Psoas muscle (tissue), 8 donors: ENCODE measurements around the gene CPT1B. TPM values are rescaled to one million over a fixed set of nuclear protein-coding genes. Genes with fewer than 3 reads are reported as not detected.
A peak's percentile ranks its signal among the peaks of the same experiment; 100 is the strongest.

ENCODE experiments used
- ATAC-seq, 4 donors: fragments of 200-7000 bp; cut with Tn5 transposase; one replicate each; pipeline ENCODE4 v1.9.1; 2020; ENCODE audit warnings: moderate library complexity in 3 of 4, mild to moderate bottlenecking in 2 of 4
- DNase-seq, 2 donors: peaks; one replicate each; pipeline ENCODE4 v3.0.0-alpha.2; 2020
- H3K27ac ChIP-seq: fragments of 200-600 bp; one replicate; pipeline ENCODE4 v1.8.0; 2022
- H3K27me3 ChIP-seq, 3 donors: fragments of 200-600 bp in 1 of 3; one replicate each; pipeline versions ENCODE4 v1.6.1 to v1.8.0; 2013 to 2022; ENCODE audit warnings: low read length in 2 of 3, mild to moderate bottlenecking in 2 of 3, moderate library complexity in 1 of 3; ENCODE audit not compliant: insufficient read depth in 3 of 3
- H3K36me3 ChIP-seq, 2 donors: fragments of 200-600 bp in 1 of 2; one replicate each; pipeline versions ENCODE4 v1.6.1 to v1.8.0; 2013 to 2022; ENCODE audit warnings: low read depth in 1 of 2, mild to moderate bottlenecking in 1 of 2, moderate library complexity in 1 of 2; ENCODE audit not compliant: insufficient read depth in 1 of 2
- H3K4me1 ChIP-seq: fragments of 200-600 bp; one replicate; pipeline ENCODE4 v1.8.0; 2022
- H3K4me3 ChIP-seq: fragments of 200-600 bp; one replicate; pipeline ENCODE4 v1.8.0; 2022; ENCODE audit warnings: mild to moderate bottlenecking
- H3K9me3 ChIP-seq: fragments of 200-600 bp; one replicate; pipeline ENCODE4 v1.8.0; 2022
- WGBS, 3 donors: extraction: QIAGEN DNeasy Blood & Tissue Kit; methylation state at CpG; one replicate each; pipeline versions ENCODE4 v1.1.6 to v1.1.7; 2013; 5-methylcytosine and 5-hydroxymethylcytosine counted together
- intact Hi-C, 2 donors: fragments of 100-400 bp; cut with DNase I; formaldehyde crosslinking; loops; one replicate each; pipeline versions ENCODE4 v1.11.0 to v1.14.2; 2022
- long read RNA-seq, 2 donors: library from polyadenylated mRNA; unstranded; transcript quantifications; one replicate each; pipeline ENCODE4 v2.0.0, GENCODE V29; 2021
- polyA plus RNA-seq, 3 donors: library from polyadenylated mRNA; stranded (reverse); fragments of 200-250 nt; gene quantifications; one replicate each; pipeline ENCODE4 v1.2.3, GENCODE V29; 2013
- total RNA-seq, 4 donors: library from RNA; stranded (reverse); fragmentation: NEBNext Ultra II Directional in 2 of 4; extraction: Animal tissue kit (Norgen Biotek cat#: 25700) in 2 of 4; gene quantifications; one replicate each; pipeline versions ENCODE4 v1.2.1 to v1.2.4, GENCODE V29; 2021 to 2023
- TF ChIP-seq, protein P1 (sequence below): fragments of 200-600 bp; IDR thresholded peaks from one replicate; pipeline ENCODE4 v1.8.0; 2022; ENCODE audit warnings: antibody characterized with exemption
- donor health status: healthy with polysubstance abuse.
- donor health status: DM: no; HTN: no; CAD: no; lungs with moderate emphysema.
- donor health status: Bipolar disorder and iron deficiency.
- donor health status: healthy.
- donor health status: DM: yes; HTN: yes; CAD: no.
- donor health status: DM: no; HTN: no; CAD: no.
- donor health status: DM: no; HTN: no; CAD: no.
- donor health status: DM: yes; HTN: yes; CAD: no.

Gene CPT1B
- total RNA-seq (100 to 1,000 TPM in 3 of 4 donors, 10 to 100 TPM in 1; 75.8 to 144 (median 139) TPM), polyA plus RNA-seq (10 to 100 TPM; 57.4 to 87.6 (median 70.8) TPM)
- long read RNA-seq, donor 1, transcript CPT1B-201 (20 exons, 2,592 nt), result major isoform, 24 of 63 reads
- long read RNA-seq, donor 1, partial matches to known transcripts, result 21 of 63 reads
- long read RNA-seq, donor 1, other reads (novel, unspliced or antisense), result 14 of 63 reads
- long read RNA-seq, donor 2, transcript CPT1B-201 (20 exons, 2,592 nt), result major isoform, 78 of 201 reads
- long read RNA-seq, donor 2, transcript CPT1B-203 (19 exons, 2,662 nt), result minor isoform, 26 of 201 reads
- long read RNA-seq, donor 2, partial matches to known transcripts, result 49 of 201 reads
- long read RNA-seq, donor 2, other reads (novel, unspliced or antisense), result 42 of 201 reads

DNA sequence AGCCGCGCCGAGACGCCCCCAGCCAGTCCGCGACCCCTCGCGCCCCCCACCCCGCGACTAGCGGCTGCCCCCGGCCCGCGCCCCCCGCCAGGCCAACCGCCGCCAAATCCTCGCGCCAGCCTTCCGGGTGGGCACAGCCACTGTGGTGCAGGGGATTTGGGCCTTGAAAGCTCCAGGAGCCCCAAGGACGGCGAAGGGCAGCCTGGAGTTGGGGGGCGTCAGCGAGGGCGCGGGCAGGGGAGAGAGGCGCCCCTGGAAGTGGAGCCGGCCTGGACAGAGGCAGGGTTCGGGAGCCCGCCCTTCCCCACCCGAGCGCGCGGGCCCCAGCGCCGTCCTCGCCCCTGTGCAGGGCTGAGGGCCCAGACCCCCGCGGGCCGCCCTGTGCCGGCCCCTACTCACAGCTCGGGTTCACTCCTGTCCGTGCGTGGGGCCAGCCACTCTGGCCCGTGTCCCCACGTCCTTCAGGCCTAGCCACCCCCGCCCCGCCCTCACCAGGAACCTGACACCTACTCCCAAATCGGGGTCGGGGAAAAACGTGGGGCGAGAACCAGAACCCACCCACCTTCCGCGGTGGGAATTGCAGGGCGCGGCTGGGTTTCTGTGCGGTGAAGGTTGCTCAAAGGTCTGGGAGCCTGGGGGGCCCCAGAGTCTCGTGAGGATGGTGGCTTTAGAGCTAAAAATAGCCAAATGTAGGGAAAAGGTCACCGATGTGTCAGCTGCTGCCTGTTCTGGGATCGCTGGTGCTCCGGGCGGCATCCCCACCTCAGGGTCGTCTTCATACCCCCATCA is at the start of gene CPT1B:
CPT1B (minus strand) TSS at position 441 of the 789 bp plus-strand sequence. CDS start 512 bp downstream, outside the sequence.
- Histone ChIP-seq H3K9me3 (no peaks in the 10 kb centered on the region), H3K4me3 (peak within 1 kb of the TSS; percentile 72), H3K4me1 (peaks cover 30% of the 10 kb centered on the region), H3K27ac (peak within 1 kb of the TSS; percentile 89), H3K36me3 (peaks cover 0 to 48% of the 10 kb centered on the region in 2 donors), H3K27me3 (no peaks in the 10 kb centered on the region)
- intact Hi-C loops, result loop anchor here (5.0 kb wide), 2 partner anchors 44 to 71 kb away; partner anchors contain the start of genes LMF2 (in 2 of the 2) and NCAPH2 (in 2 of the 2)
- TF ChIP-seq, protein P1, sequence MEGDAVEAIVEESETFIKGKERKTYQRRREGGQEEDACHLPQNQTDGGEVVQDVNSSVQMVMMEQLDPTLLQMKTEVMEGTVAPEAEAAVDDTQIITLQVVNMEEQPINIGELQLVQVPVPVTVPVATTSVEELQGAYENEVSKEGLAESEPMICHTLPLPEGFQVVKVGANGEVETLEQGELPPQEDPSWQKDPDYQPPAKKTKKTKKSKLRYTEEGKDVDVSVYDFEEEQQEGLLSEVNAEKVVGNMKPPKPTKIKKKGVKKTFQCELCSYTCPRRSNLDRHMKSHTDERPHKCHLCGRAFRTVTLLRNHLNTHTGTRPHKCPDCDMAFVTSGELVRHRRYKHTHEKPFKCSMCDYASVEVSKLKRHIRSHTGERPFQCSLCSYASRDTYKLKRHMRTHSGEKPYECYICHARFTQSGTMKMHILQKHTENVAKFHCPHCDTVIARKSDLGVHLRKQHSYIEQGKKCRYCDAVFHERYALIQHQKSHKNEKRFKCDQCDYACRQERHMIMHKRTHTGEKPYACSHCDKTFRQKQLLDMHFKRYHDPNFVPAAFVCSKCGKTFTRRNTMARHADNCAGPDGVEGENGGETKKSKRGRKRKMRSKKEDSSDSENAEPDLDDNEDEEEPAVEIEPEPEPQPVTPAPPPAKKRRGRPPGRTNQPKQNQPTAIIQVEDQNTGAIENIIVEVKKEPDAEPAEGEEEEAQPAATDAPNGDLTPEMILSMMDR, result no peak
- peak; percentile 14 to 62 (median 41) for ATAC-seq
- DNase-seq, result peak; percentile 57 to 85
- 7 to 15% (median 13%) methylated on average over 39 to 63 of the region's 63 CpGs for WGBS, 3 donors

DNA sequence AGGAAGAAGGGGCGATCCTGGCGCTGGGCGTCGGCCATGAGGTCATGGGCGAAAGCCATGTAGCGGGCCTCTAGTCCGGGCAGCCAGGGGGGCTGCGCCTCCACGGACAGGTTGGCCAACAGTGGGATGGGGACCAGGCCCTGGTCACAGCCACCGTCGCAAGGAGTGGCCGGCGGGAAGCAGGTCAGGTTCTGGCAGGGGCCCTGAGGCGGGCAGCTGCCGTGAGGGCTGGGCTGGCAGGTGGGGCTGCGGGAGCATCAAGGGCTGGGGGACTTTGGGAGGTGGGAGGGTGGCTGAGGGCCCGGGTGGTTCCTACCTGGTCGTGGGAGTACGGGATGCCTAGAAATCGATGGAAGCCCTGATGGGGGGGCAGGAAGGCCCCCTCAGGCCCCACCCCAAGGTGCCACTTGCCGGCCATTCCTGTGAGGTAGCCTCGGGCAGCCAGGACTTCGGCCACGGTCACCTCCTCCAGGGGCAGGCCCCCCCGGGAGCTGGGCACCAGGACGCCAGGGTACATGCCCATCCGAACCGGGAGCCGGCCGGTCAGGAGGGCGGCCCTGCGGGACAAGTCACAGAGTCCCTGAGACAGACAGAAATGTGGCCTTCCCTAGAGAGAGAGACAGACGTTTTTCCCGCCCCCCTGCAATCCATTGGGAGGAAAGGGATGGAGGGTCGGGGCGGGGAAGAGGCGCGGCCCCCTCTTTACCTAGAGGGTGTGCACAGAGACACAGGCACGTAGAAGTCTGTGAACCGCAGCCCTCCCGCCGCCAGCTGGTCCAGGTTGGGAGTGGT is 48.8 kb upstream of the CPT1B start:
- intact Hi-C loops, result loop anchor here in 1 of 2 donors (5.0 kb wide), 1 partner anchor 75 kb away; no protein-coding TSS in a partner anchor
- TF ChIP-seq, protein P1, result no peak

DNA sequence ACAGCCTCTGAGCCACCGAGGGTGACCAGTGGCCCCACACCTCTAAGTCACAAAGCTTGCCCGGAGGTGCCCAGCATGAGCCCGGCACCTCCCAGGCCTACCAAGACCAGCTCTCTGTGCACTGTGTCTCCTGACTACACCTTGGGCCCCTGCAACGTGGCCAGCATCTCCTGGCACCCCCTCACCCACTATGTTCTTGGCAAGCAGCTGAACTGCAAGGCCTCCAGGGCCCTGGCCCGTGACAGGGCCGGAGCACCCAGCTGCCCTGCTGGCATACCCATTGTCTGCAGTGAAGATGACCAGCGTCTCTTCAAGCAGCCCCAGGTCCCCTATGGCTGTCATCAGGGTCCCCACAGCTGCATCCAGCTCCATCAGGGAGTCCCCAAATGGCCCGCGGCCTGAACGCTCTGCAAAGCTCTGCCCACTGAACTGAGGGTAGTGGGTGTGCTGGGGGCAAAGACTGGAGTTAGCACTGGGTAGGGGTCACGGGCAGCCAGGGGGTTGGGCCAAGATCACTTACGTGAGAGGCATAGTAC is 48.2 kb upstream of the CPT1B start:
- Histone ChIP-seq H3K4me1 (peaks cover 21% of the 10 kb centered on the region), H3K27me3 (no peaks in the 10 kb centered on the region), H3K9me3 (no peaks in the 10 kb centered on the region), H3K4me3 (peak overlapping the region; percentile 91), H3K36me3 (peaks cover 0 to 17% of the 10 kb centered on the region in 2 donors), H3K27ac (no peak overlapping the region)
- TF ChIP-seq, protein P1, result no peak
- intact Hi-C loops, result loop anchor here in 1 of 2 donors (5.0 kb wide), 1 partner anchor 76 kb away; no protein-coding TSS in a partner anchor
- DNase-seq, result no peak
- ATAC-seq, result no peak
- 68 to 70% (median 70%) methylated on average over 12 of the region's 12 CpGs for WGBS, 3 donors

More for the DNA sequence above, 48.8 kb upstream of the CPT1B start:
- H3K27ac ChIP-seq, result peak overlapping the region; percentile 80
- peaks cover 0 to 17% of the 10 kb centered on the region in 2 donors for H3K36me3 ChIP-seq
- H3K27me3 ChIP-seq, result no peaks in the 10 kb centered on the region
- H3K4me3 ChIP-seq, result peak overlapping the region; percentile 91
- WGBS, 3 donors, result 59 to 68% (median 62%) methylated on average over 41 to 42 of the region's 42 CpGs
- DNase-seq, result peak in 1 of 2 donors; percentile 66
- peak in 2 of 4 donors; percentile 1 to 5 for ATAC-seq
- H3K9me3 ChIP-seq, result no peaks in the 10 kb centered on the region
- H3K4me1 ChIP-seq, result peaks cover 14% of the 10 kb centered on the region
